Mesenchymal stem cell (in vitro differentiated cells and primary cell): ENCODE data around the gene CLSTN1.

Experiments used
- DNase-seq: peaks from one replicate; pipeline ENCODE4 v3.0.0-alpha.2; 2013
- H2AFZ ChIP-seq: one replicate; pipeline ENCODE4 v1.6.1; 2013; ENCODE audit warnings: low read depth, mild to moderate bottlenecking, control low read depth, inconsistent platforms, low read length, moderate library complexity
- H2AK5ac ChIP-seq: 2 replicates; pipeline ENCODE4 v1.6.1; 2013; ENCODE audit warnings: low read length, moderate library complexity, mild to moderate bottlenecking, inconsistent platforms; ENCODE audit not compliant: severe bottlenecking
- H2BK120ac ChIP-seq: one replicate; pipeline ENCODE4 v1.6.1; 2013; ENCODE audit warnings: low read depth, mild to moderate bottlenecking, inconsistent platforms, low read length, moderate library complexity
- H2BK12ac ChIP-seq, 2 experiments: one replicate each; pipeline ENCODE4 v1.6.1; 2013; ENCODE audit warnings: inconsistent platforms in 2 of 2, low read length in 2 of 2, mild to moderate bottlenecking in 2 of 2, moderate library complexity in 2 of 2, control low read depth in 1 of 2
- H2BK15ac ChIP-seq: one replicate; pipeline ENCODE4 v1.6.1; 2013; ENCODE audit warnings: mild to moderate bottlenecking, low read depth, inconsistent platforms; ENCODE audit not compliant: poor library complexity, severe bottlenecking
- H2BK5ac ChIP-seq: 2 replicates; pipeline ENCODE4 v1.6.1; 2013; ENCODE audit warnings: low read depth, mild to moderate bottlenecking, low read length, control low read depth, inconsistent platforms; ENCODE audit not compliant: poor library complexity, severe bottlenecking
- H3K14ac ChIP-seq, 2 experiments: one replicate each; pipeline ENCODE4 v1.6.1; 2013; ENCODE audit warnings: inconsistent platforms in 2 of 2, low read length in 2 of 2, control low read depth in 1 of 2, mild to moderate bottlenecking in 1 of 2, moderate library complexity in 1 of 2
- H3K18ac ChIP-seq, 2 experiments: one replicate each; pipeline ENCODE4 v1.6.1; 2013; ENCODE audit warnings: inconsistent platforms in 2 of 2, low read length in 2 of 2, control low read depth in 1 of 2, low read depth in 1 of 2, mild to moderate bottlenecking in 1 of 2
- H3K23ac ChIP-seq, 2 experiments: one replicate each; pipeline ENCODE4 v1.6.1; 2013; ENCODE audit warnings: inconsistent platforms in 2 of 2, low read length in 2 of 2, mild to moderate bottlenecking in 2 of 2, moderate library complexity in 2 of 2, control low read depth in 1 of 2
- H3K27ac ChIP-seq: 2 replicates; pipeline ENCODE4 v1.5.1; 2013; ENCODE audit warnings: mild to moderate bottlenecking, moderate library complexity, low read length, control low read depth, inconsistent platforms; ENCODE audit not compliant: poor library complexity, severe bottlenecking
- H3K27me3 ChIP-seq, 2 experiments: 2 replicates each; pipeline versions ENCODE4 v1.6.1 to v1.7.0; 2013; ENCODE audit warnings: low read length in 2 of 2, mild to moderate bottlenecking in 2 of 2, moderate library complexity in 2 of 2, control low read depth in 1 of 2, inconsistent platforms in 1 of 2; ENCODE audit not compliant: control insufficient read depth in 1 of 2, insufficient read depth in 1 of 2
- H3K36me3 ChIP-seq, 2 experiments: 2 replicates each; pipeline versions ENCODE4 v1.6.1 to v1.7.0; 2013; ENCODE audit warnings: low read length in 2 of 2, control low read depth in 1 of 2, inconsistent platforms in 1 of 2, low read depth in 1 of 2, mild to moderate bottlenecking in 1 of 2; ENCODE audit not compliant: insufficient read depth in 2 of 2, control insufficient read depth in 1 of 2
- H3K4ac ChIP-seq, 2 experiments: one replicate each; pipeline ENCODE4 v1.6.1; 2013; ENCODE audit warnings: inconsistent platforms in 2 of 2, low read length in 2 of 2, mild to moderate bottlenecking in 2 of 2, moderate library complexity in 2 of 2, control low read depth in 1 of 2, low read depth in 1 of 2
- H3K4me1 ChIP-seq: 2 replicates; pipeline ENCODE4 v1.6.1; 2013; ENCODE audit warnings: low read depth, low read length, control low read depth; ENCODE audit not compliant: control insufficient read depth, insufficient read depth
- H3K4me2 ChIP-seq: 2 replicates; pipeline ENCODE4 v1.6.1; 2013; ENCODE audit warnings: low read length, mild to moderate bottlenecking, inconsistent platforms; ENCODE audit not compliant: poor library complexity, severe bottlenecking
- H3K4me3 ChIP-seq, 2 experiments: 2 replicates each; pipeline versions ENCODE4 v1.5.1 to v1.7.0; 2013; ENCODE audit warnings: low read length in 2 of 2, mild to moderate bottlenecking in 2 of 2, control low read depth in 1 of 2, low read depth in 1 of 2; ENCODE audit not compliant: insufficient read depth in 1 of 2
- H3K79me1 ChIP-seq: replicated peaks from 2 replicates; pipeline ENCODE4 v1.6.1; 2013; ENCODE audit warnings: mild to moderate bottlenecking, control low read depth, low read length, inconsistent platforms; ENCODE audit not compliant: poor library complexity, severe bottlenecking
- H3K9ac ChIP-seq: 2 replicates; pipeline ENCODE4 v1.7.0; 2013; ENCODE audit warnings: mild to moderate bottlenecking, low read length, moderate library complexity
- H3K9me3 ChIP-seq: 2 replicates; pipeline ENCODE4 v1.7.0; 2013; ENCODE audit warnings: mild to moderate bottlenecking, low read length; ENCODE audit not compliant: control insufficient read depth
- H4K8ac ChIP-seq: one replicate; pipeline ENCODE4 v1.6.1; 2013; ENCODE audit warnings: inconsistent platforms, mild to moderate bottlenecking, low read length, moderate library complexity
- H4K91ac ChIP-seq: one replicate; pipeline ENCODE4 v1.6.1; 2013; ENCODE audit warnings: mild to moderate bottlenecking, low read length, inconsistent platforms
- WGBS: methylation state at CpG from one replicate; pipeline ENCODE4 v1.1.7; 2013; ENCODE audit warnings: mixed read lengths; 5-methylcytosine and 5-hydroxymethylcytosine counted together

CLSTN1 gene

GRCh38 chr1:9732123-9732971, 91.4 kb downstream of the CLSTN1 start:
- H2AK5ac ChIP-seq: no peak overlapping the region
- no peak overlapping the region for H3K27ac ChIP-seq
- DNase-seq: no peak
- H3K27me3 ChIP-seq: no peaks in the 10 kb centered on the region
- H3K4me3 ChIP-seq: no peak overlapping the region
- H3K79me1 ChIP-seq: peaks cover 32% of the 10 kb centered on the region
- no peak overlapping the region for H4K8ac ChIP-seq
- no peaks in the 10 kb centered on the region for H3K9me3 ChIP-seq
- H4K91ac ChIP-seq: no peak overlapping the region
- no peak overlapping the region for H2AFZ ChIP-seq
- no peak overlapping the region for H3K9ac ChIP-seq
- peaks cover 25% of the 10 kb centered on the region for H3K4me1 ChIP-seq
- 93% methylated on average over 18 of the region's 18 CpGs for WGBS
- no peak overlapping the region for H2BK12ac ChIP-seq
- no peak overlapping the region for H2BK5ac ChIP-seq
- no peak overlapping the region for H3K18ac ChIP-seq
- H3K36me3 ChIP-seq: peaks cover 81 to 88% of the 10 kb centered on the region in 2 experiments
- H3K4ac ChIP-seq: no peak overlapping the region
- H3K14ac ChIP-seq: no peak overlapping the region
- H3K23ac ChIP-seq: no peak overlapping the region
- H2BK15ac ChIP-seq: no peak overlapping the region
- no peak overlapping the region for H2BK120ac ChIP-seq
- no peak overlapping the region for H3K4me2 ChIP-seq

- Histone ChIP-seq H3K4me1 (peaks cover 24% of the 10 kb centered on the region), H2BK120ac (no peak overlapping the region), H2BK15ac (no peak overlapping the region), H3K4me3 (no peak overlapping the region), H4K91ac (no peak overlapping the region), H3K14ac (no peak overlapping the region), H3K18ac (no peak overlapping the region), H3K23ac (no peak overlapping the region), H3K27ac (no peak overlapping the region), H3K27me3 (no peaks in the 10 kb centered on the region), H4K8ac (no peak overlapping the region), H3K9me3 (no peaks in the 10 kb centered on the region), H3K36me3 (peaks cover 85 to 89% of the 10 kb centered on the region in 2 experiments), H2BK12ac (no peak overlapping the region), H3K79me1 (peaks cover 34% of the 10 kb centered on the region), H2BK5ac (no peak overlapping the region), H3K9ac (no peak overlapping the region), H2AK5ac (no peak overlapping the region), H2AFZ (no peak overlapping the region), H3K4ac (no peak overlapping the region), H3K4me2 (no peak overlapping the region)
- no peak for DNase-seq
- WGBS: 98% methylated on average over 18 of the region's 18 CpGs
Observed at GRCh38 chr1:9731561-9731960, 92.2 kb downstream of the CLSTN1 start.

- Histone ChIP-seq H3K36me3 (peaks cover 84 to 85% of the 10 kb centered on the region in 2 experiments), H2AFZ (no peak overlapping the region), H3K27ac (no peak overlapping the region), H3K4me1 (peaks cover 24% of the 10 kb centered on the region), H3K4me3 (no peak overlapping the region), H3K79me1 (peaks cover 34% of the 10 kb centered on the region), H2BK15ac (no peak overlapping the region), H3K4ac (no peak overlapping the region), H4K91ac (no peak overlapping the region), H2BK5ac (no peak overlapping the region), H4K8ac (no peak overlapping the region), H3K23ac (no peak overlapping the region), H3K4me2 (no peak overlapping the region), H3K27me3 (no peaks in the 10 kb centered on the region), H3K9me3 (no peaks in the 10 kb centered on the region), H3K18ac (no peak overlapping the region), H2AK5ac (no peak overlapping the region), H2BK120ac (no peak overlapping the region), H3K14ac (no peak overlapping the region), H2BK12ac (no peak overlapping the region), H3K9ac (no peak overlapping the region)
- WGBS: 98% methylated on average over 31 of the region's 31 CpGs
- no peak for DNase-seq
Observed at GRCh38 chr1:9731051-9731537, 92.7 kb downstream of the CLSTN1 start.

GRCh38 chr1:9730096-9730901, 93.5 kb downstream of the CLSTN1 start:
- no peak for DNase-seq

More at GRCh38 chr1:9730096-9730901, 93.5 kb downstream of the CLSTN1 start:
- Histone ChIP-seq H3K9me3 (no peaks in the 10 kb centered on the region), H3K27me3 (no peaks in the 10 kb centered on the region), H2AK5ac (no peak overlapping the region), H2BK120ac (no peak overlapping the region), H3K36me3 (peaks cover 76 to 80% of the 10 kb centered on the region in 2 experiments), H2BK15ac (no peak overlapping the region), H4K8ac (no peak overlapping the region), H3K4ac (no peak overlapping the region), H3K4me3 (no peak overlapping the region), H3K79me1 (peaks cover 32% of the 10 kb centered on the region), H3K14ac (no peak overlapping the region), H3K4me2 (no peak overlapping the region), H2AFZ (no peak overlapping the region), H3K27ac (no peak overlapping the region), H3K23ac (no peak overlapping the region), H2BK5ac (no peak overlapping the region), H3K9ac (no peak overlapping the region), H3K4me1 (peaks cover 24% of the 10 kb centered on the region), H2BK12ac (no peak overlapping the region), H4K91ac (no peak overlapping the region), H3K18ac (no peak overlapping the region)
- 96% methylated on average over 44 of the region's 45 CpGs for WGBS
